HG03558 (cell line): ENCODE measurements around the gene TKTL2.
"Not testable (repeated sequence)": the region's sequence is repeated elsewhere in the genome, so short reads cannot be mapped to it uniquely, and the experiment has no call there.

Source experiments
- ATAC-seq: cut with Tn5 transposase; IDR thresholded peaks from one replicate; pipeline ENCODE4 v1.9.1; 2021; ENCODE audit warnings: moderate number of reproducible peaks; ENCODE audit not compliant: unreplicated experiment; ENCODE audit errors: extremely low read depth

The TKTL2 gene

DNA sequence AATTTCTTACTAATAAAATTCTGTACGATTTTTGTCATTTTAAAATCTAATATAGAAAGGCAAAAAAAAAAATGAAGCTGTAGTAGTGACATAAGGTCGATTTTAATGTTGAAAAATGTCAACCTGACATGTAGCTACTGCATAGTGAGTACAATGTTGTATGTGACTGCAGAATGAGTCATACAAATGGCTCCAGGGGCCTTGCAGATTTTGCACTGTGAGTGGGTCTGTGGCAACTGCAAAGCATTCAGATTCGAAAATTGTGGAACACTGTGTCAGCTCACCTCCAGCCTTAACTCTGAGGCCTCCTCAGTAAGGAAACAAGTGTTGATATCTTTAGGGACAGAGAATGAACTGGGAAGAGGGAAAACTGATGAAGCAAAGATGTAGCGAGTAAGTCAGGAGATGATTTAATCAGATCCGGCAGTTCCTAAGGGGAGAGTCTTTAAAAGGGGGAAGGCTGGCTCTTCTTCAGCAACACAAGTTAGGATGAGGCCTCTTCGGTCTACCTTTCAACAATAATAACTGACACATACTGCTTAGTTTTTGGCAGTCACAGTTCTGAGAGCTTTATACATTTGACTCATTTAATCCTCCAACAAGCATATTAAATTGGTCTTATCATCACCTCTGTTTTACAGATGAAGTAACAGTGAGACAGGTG, 24.9 kb downstream of the TKTL2 start:
- ATAC-seq = no peak

DNA sequence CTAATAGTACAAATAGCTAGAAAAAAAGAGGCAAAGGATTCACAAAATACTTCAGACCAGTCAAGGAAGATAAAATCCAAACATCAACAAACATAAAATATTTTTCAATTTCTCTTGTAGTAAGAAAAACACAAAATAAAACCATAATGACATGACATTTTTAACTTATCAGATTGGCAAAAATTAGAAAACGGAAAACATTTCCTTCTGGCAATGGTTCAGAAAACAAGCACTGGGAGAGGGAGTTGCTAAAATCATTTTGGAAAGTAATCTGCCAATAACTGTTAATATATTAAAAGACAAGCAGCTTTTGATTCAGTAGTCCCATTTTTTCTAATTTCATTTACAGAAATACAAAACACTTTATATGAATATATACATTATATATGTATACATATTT, 26.1 kb downstream of the TKTL2 start:
- no peak for ATAC-seq

DNA sequence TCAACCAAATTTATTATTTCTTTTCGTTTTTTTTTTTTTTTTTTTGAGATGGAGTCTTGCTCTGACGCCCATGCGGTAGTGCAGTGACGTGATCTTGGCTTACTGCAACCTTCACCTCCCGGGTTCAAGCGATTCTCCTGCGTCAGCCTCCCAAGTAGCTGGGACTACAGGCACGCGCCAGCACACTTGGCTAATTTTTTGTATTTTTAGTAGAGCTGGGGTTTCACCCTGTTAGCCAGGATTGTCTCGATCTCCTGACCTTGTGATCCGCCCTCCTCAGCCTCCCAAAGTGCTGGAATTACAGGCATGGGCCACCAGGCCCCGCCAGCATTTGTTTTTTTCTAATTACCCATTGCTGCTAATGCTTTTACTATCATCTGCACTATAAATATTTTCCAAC, 26.5 kb downstream of the TKTL2 start:
- ATAC-seq = not testable (repeated sequence)

DNA sequence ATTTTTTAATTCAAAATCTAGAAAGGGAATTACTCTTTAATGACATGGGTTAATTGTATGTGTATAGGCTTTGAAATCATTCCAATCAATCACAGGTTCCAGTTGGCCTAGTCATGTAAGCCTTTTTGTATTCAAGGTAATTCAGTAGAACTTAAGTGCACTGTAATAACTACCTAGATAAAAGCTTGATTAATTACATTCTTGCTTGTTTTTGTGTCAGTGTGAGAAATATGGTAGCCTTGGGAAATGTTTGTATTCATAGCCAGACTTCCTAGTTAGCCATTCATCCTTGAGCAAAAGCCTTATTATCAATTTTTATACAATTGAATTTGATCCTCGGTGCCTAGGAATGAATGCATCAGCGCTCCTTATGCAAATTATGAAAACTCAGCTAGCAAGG, 33.5 kb downstream of the TKTL2 start:
- ATAC-seq = no peak
